Transverse colon (tissue), 4 donors: ENCODE results near the gene TRMT10C. TPM values are rescaled to one million over a fixed set of nuclear protein-coding genes. Genes with fewer than 3 reads are reported as not detected.
"Not testable (repeated sequence)": the region's sequence is repeated elsewhere in the genome, so short reads cannot be mapped to it uniquely, and the experiment has no call there.

Source experiments
- DNase-seq: peaks from one replicate; pipeline ENCODE4 v3.0.0-alpha.2; 2019
- H3K27ac ChIP-seq, 4 donors: fragments of 200-600 bp; sonication (generic); 2 replicates each; pipeline ENCODE4 v1.5.1; 2016 to 2018; ENCODE audit warnings: inconsistent platforms in 4 of 4
- H3K27me3 ChIP-seq: fragments of 200-600 bp; sonication (generic); 2 replicates; pipeline ENCODE4 v1.5.1; 2017; ENCODE audit warnings: inconsistent platforms
- H3K36me3 ChIP-seq, 4 donors: fragments of 200-600 bp; sonication (generic); 2 replicates each; pipeline ENCODE4 v1.5.1; 2017 to 2019; ENCODE audit warnings: inconsistent platforms in 4 of 4
- H3K4me1 ChIP-seq, 4 donors: fragments of 200-600 bp; sonication (generic); 2 replicates each; pipeline ENCODE4 v1.5.1; 2017 to 2020; ENCODE audit warnings: inconsistent platforms in 4 of 4
- H3K4me3 ChIP-seq, 4 donors: fragments of 200-600 bp; sonication (generic); 1 replicate in 1 of 4; 2 replicates in 3 of 4; pipeline versions ENCODE4 v1.5.1 to v1.6.1; 2017 to 2019; ENCODE audit warnings: inconsistent platforms in 4 of 4
- H3K9me3 ChIP-seq, 2 donors: fragments of 200-600 bp; sonication (generic); 2 replicates each; pipeline ENCODE4 v1.5.1; 2017 to 2019; ENCODE audit warnings: inconsistent platforms in 2 of 2
- CTCF ChIP-seq, 5 experiments: fragments of 200-600 bp in 3 of 5; fragments of 450-650 bp in 2 of 5; sonication (generic) in 3 of 5; IDR thresholded peaks; 1 replicate in 2 of 5; 2 replicates in 3 of 5; pipeline ENCODE4 v1.5.1; 2016 to 2017; ENCODE audit warnings: antibody characterized with exemption in 5 of 5, inconsistent platforms in 3 of 5, mild to moderate bottlenecking in 2 of 5, moderate library complexity in 1 of 5
- EP300 ChIP-seq: sonication (generic); formaldehyde crosslinking; IDR thresholded peaks from one replicate; pipeline ENCODE4 v1.6.1; 2017; ENCODE audit warnings: antibody characterized with exemption, low read depth
- POLR2A ChIP-seq: fragments of 450-650 bp; IDR thresholded peaks from one replicate; pipeline ENCODE4 v1.6.1; 2016; ENCODE audit warnings: antibody characterized with exemption, mild to moderate bottlenecking, moderate library complexity
- POLR2AphosphoS5 ChIP-seq, 3 donors: sonication (generic); formaldehyde crosslinking; IDR thresholded peaks; one replicate each; pipeline ENCODE4 v1.6.1; 2016; ENCODE audit warnings: antibody characterized with exemption in 3 of 3
- WGBS, 2 donors: methylation state at CpG; one replicate each; pipeline ENCODE4 v1.1.5; 2018; ENCODE audit warnings: low coverage in 1 of 2; 5-methylcytosine and 5-hydroxymethylcytosine counted together
- in situ Hi-C, 4 donors: fragments of 200-750 bp; cut with MboI; loops; one replicate each; pipeline versions ENCODE4 v1.15.0 to v1.15.1; 2017; ENCODE audit warnings: low sequenced_read_pairs in 3 of 4, low pct_ligation_motif_present in 1 of 4, low pct_unique_long_range_greater_than_20kb in 1 of 4
- intact Hi-C: fragments of 100-400 bp; cut with DNase I; formaldehyde crosslinking; loops from one replicate; pipeline ENCODE4 v1.15.1; 2023; ENCODE audit warnings: low total_unique reads
- total RNA-seq, 4 donors: library from RNA; depleted of rRNA; stranded (reverse); fragments of >200 nt; gene quantifications; one replicate each; pipeline ENCODE4 v1.1.0, GENCODE V29; 2016

The TRMT10C gene
- total RNA-seq, 4 donors from 2014 or later, result 5.0 to 15.0 (median 11.0) TPM

GRCh38 chr3:101542957-101543356 lies 18.7 kb upstream of the TRMT10C start:
- Histone ChIP-seq H3K36me3 (no peaks in the 10 kb centered on the region), H3K27ac (no peak overlapping the region), H3K4me3 (no peak overlapping the region), H3K4me1 (no peaks in the 10 kb centered on the region), H3K9me3 (no peaks in the 10 kb centered on the region), H3K27me3 (no peaks in the 10 kb centered on the region)
- intact Hi-C loops, result no loop called here
- no peak for TF ChIP-seq CTCF (IDR thresholded peaks at IDR 0.05)
- TF ChIP-seq EP300, result no peak
- no peak for TF ChIP-seq POLR2A
- no peak for TF ChIP-seq POLR2AphosphoS5 (IDR thresholded peaks at IDR 0.05)
- in situ Hi-C loops, result no loop called here
- no peak for DNase-seq

- H3K9me3 ChIP-seq, result no peaks in the 10 kb centered on the region
- no peak for DNase-seq
- no peak overlapping the region for H3K27ac ChIP-seq
- H3K4me1 ChIP-seq, result no peaks in the 10 kb centered on the region
- no peak overlapping the region for H3K4me3 ChIP-seq
- H3K36me3 ChIP-seq, result no peaks in the 10 kb centered on the region
- in situ Hi-C loops (no loop called here), intact Hi-C loops (no loop called here)
- no peaks in the 10 kb centered on the region for H3K27me3 ChIP-seq
- 63 to 67% methylated on average over 1 of the region's 1 CpG for WGBS, 2 donors
- no peak for TF ChIP-seq EP300
- no peak for TF ChIP-seq POLR2AphosphoS5 (IDR thresholded peaks at IDR 0.05)
- no peak for TF ChIP-seq CTCF (IDR thresholded peaks at IDR 0.05)
- no peak for TF ChIP-seq POLR2A
Measured at GRCh38 chr3:101544161-101544850, 17.4 kb upstream of the TRMT10C start.

GRCh38 chr3:101548527-101549105 lies 13.1 kb upstream of the TRMT10C start:
- H3K9me3 ChIP-seq, result no peaks in the 10 kb centered on the region
- H3K4me3 ChIP-seq, result no peak overlapping the region
- no peaks in the 10 kb centered on the region for H3K27me3 ChIP-seq
- DNase-seq, result no peak
- H3K36me3 ChIP-seq, result no peaks in the 10 kb centered on the region
- TF ChIP-seq POLR2AphosphoS5 (IDR thresholded peaks at IDR 0.05) (no peak), EP300 (no peak), POLR2A (no peak), CTCF (IDR thresholded peaks at IDR 0.05) (no peak)
- WGBS, 2 donors, result 49 to 77% methylated on average over 2 of the region's 2 CpGs
- no peak overlapping the region for H3K27ac ChIP-seq
- H3K4me1 ChIP-seq, result no peaks in the 10 kb centered on the region
- in situ Hi-C loops, result no loop called here
- intact Hi-C loops, result no loop called here

GRCh38 chr3:101549473-101549872 lies 12.2 kb upstream of the TRMT10C start:
- no peak overlapping the region for H3K4me3 ChIP-seq
- no peaks in the 10 kb centered on the region for H3K4me1 ChIP-seq
- no peaks in the 10 kb centered on the region for H3K36me3 ChIP-seq
- in situ Hi-C loops, result no loop called here
- TF ChIP-seq EP300 (no peak), POLR2AphosphoS5 (IDR thresholded peaks at IDR 0.05) (no peak), CTCF (IDR thresholded peaks at IDR 0.05) (no peak), POLR2A (no peak)
- WGBS, 2 donors, result 80% methylated on average over 1 of the region's 1 CpG; no CpG with 5 or more reads in 1 of the 2 donors
- no peak for DNase-seq
- no peaks in the 10 kb centered on the region for H3K9me3 ChIP-seq
- H3K27ac ChIP-seq, result no peak overlapping the region
- intact Hi-C loops, result no loop called here
- H3K27me3 ChIP-seq, result no peaks in the 10 kb centered on the region

GRCh38 chr3:101551359-101552081 lies 10.1 kb upstream of the TRMT10C start:
- in situ Hi-C loops, H3K4me3 ChIP-seq, H3K4me1 ChIP-seq, H3K27ac ChIP-seq, H3K27me3 ChIP-seq, intact Hi-C loops, H3K36me3 ChIP-seq, H3K9me3 ChIP-seq, DNase-seq: not testable (repeated sequence)
- 91 to 95% methylated on average over 4 to 32 of the region's 50 CpGs for WGBS, 2 donors

- H3K36me3 ChIP-seq, H3K27ac ChIP-seq, DNase-seq, in situ Hi-C loops, H3K9me3 ChIP-seq, H3K4me1 ChIP-seq, H3K4me3 ChIP-seq, intact Hi-C loops: not testable (repeated sequence)
- WGBS, 2 donors, result 67 to 80% methylated on average over 4 to 5 of the region's 5 CpGs
- H3K27me3 ChIP-seq, result peaks cover 18% of the 10 kb centered on the region
Measured at GRCh38 chr3:101553381-101553780, 8.3 kb upstream of the TRMT10C start.
